Mucosa of descending colon (tissue), 3 donors: ENCODE measurements around the gene PLD5. TPM values are rescaled to one million over a fixed set of nuclear protein-coding genes. Genes with fewer than 3 reads are reported as not detected.
"Not testable (repeated sequence)": the region's sequence is repeated elsewhere in the genome, so short reads cannot be mapped to it uniquely, and the experiment has no call there.

ENCODE experiments used
- ATAC-seq: fragments of 200-7000 bp; cut with Tn5 transposase; one replicate; pipeline ENCODE4 v1.9.1; 2020; ENCODE audit warnings: mild to moderate bottlenecking, moderate library complexity
- DNase-seq, 3 donors: peaks; one replicate each; pipeline ENCODE4 v3.0.0-alpha.2; 2020
- H3K36me3 ChIP-seq: fragments of 200-600 bp; one replicate; pipeline ENCODE4 v1.8.0; 2021; ENCODE audit warnings: low read depth, mild to moderate bottlenecking
- H3K4me1 ChIP-seq: fragments of 200-600 bp; one replicate; pipeline ENCODE4 v1.8.0; 2021; ENCODE audit warnings: low read depth, mild to moderate bottlenecking
- H3K4me3 ChIP-seq: fragments of 200-600 bp; one replicate; pipeline ENCODE4 v1.8.0; 2021; ENCODE audit warnings: mild to moderate bottlenecking
- H3K9me3 ChIP-seq: fragments of 200-600 bp; one replicate; pipeline ENCODE4 v1.8.0; 2021; ENCODE audit warnings: mild to moderate bottlenecking
- CTCF ChIP-seq: fragments of 200-600 bp; IDR thresholded peaks from one replicate; pipeline ENCODE4 v1.8.0; 2022; ENCODE audit warnings: antibody characterized with exemption, mild to moderate bottlenecking
- intact Hi-C, 2 donors: fragments of 100-400 bp; cut with DNase I in 1 of 2; cut with micrococcal nuclease in 1 of 2; formaldehyde crosslinking; loops; one replicate each; pipeline versions ENCODE4 v1.11.0 to v1.11.1; 2022; cut with DNase I, micrococcal nuclease
- total RNA-seq, 3 donors: library from RNA; stranded (reverse); fragmentation: NEBNext Ultra II Directional in 2 of 3; extraction: Animal tissue kit (Norgen Biotek cat#: 25700) in 2 of 3; gene quantifications; one replicate each; pipeline versions ENCODE4 v1.2.1 to v1.2.4, GENCODE V29; 2021 to 2023
- donor health status: DM: no; HTN: no; CAD: no; lungs with moderate emphysema.
- donor health status: DM: no; HTN: no; CAD: no.
- donor health status: DM: no; HTN: yes; CAD: no.

Gene PLD5
- total RNA-seq, 3 donors from 2014 or later = 0.54 TPM; not detected in 2

GRCh38 chr1:242349636-242350035 lies 174.9 kb downstream of the PLD5 start:
- no peak for ATAC-seq
- intact Hi-C loops = no loop called here

GRCh38 chr1:242330865-242331264 lies 193.6 kb downstream of the PLD5 start:
- H3K4me1 ChIP-seq, intact Hi-C loops, H3K4me3 ChIP-seq, H3K9me3 ChIP-seq, H3K36me3 ChIP-seq, DNase-seq, ATAC-seq: not testable (repeated sequence)

More at GRCh38 chr1:242349636-242350035, 174.9 kb downstream of the PLD5 start:
- Histone ChIP-seq H3K9me3 (peaks cover 10% of the 10 kb centered on the region), H3K4me1 (no peaks in the 10 kb centered on the region), H3K4me3 (no peak overlapping the region), H3K36me3 (no peaks in the 10 kb centered on the region)
- no peak for TF ChIP-seq CTCF
- no peak for DNase-seq

- not testable (repeated sequence) for DNase-seq, ATAC-seq
Measured at GRCh38 chr1:242327381-242327780, 197.1 kb downstream of the PLD5 start.

GRCh38 chr1:242321981-242322380 lies 202.5 kb downstream of the PLD5 start:
- H3K4me1 ChIP-seq, H3K36me3 ChIP-seq, intact Hi-C loops, H3K4me3 ChIP-seq, ATAC-seq, DNase-seq: not testable (repeated sequence)
- H3K9me3 ChIP-seq = peaks cover 12% of the 10 kb centered on the region

More at GRCh38 chr1:242327381-242327780, 197.1 kb downstream of the PLD5 start:
- H3K4me1 ChIP-seq, H3K4me3 ChIP-seq, H3K36me3 ChIP-seq, intact Hi-C loops: not testable (repeated sequence)
- H3K9me3 ChIP-seq = peaks cover 11% of the 10 kb centered on the region

- H3K36me3 ChIP-seq = no peaks in the 10 kb centered on the region
- no peak overlapping the region for H3K4me3 ChIP-seq
- intact Hi-C loops = no loop called here
- ATAC-seq (no peak), DNase-seq (no peak)
- TF ChIP-seq CTCF = no peak
- H3K9me3 ChIP-seq = peaks cover 8% of the 10 kb centered on the region
- no peaks in the 10 kb centered on the region for H3K4me1 ChIP-seq
Measured at GRCh38 chr1:242318140-242318539, 206.4 kb downstream of the PLD5 start.

- H3K9me3 ChIP-seq, H3K4me1 ChIP-seq, DNase-seq, intact Hi-C loops, H3K4me3 ChIP-seq, H3K36me3 ChIP-seq, ATAC-seq: not testable (repeated sequence)
Measured at GRCh38 chr1:242314865-242315264, 209.6 kb downstream of the PLD5 start.

GRCh38 chr1:242314085-242314649 lies 210.3 kb downstream of the PLD5 start:
- DNase-seq, H3K4me3 ChIP-seq, intact Hi-C loops, H3K36me3 ChIP-seq, H3K9me3 ChIP-seq, ATAC-seq, H3K4me1 ChIP-seq: not testable (repeated sequence)

GRCh38 chr1:242308681-242309080 lies 215.8 kb downstream of the PLD5 start:
- H3K9me3 ChIP-seq, ATAC-seq, H3K4me1 ChIP-seq, H3K36me3 ChIP-seq, intact Hi-C loops, DNase-seq, H3K4me3 ChIP-seq: not testable (repeated sequence)

GRCh38 chr1:242293781-242294180 lies 230.7 kb downstream of the PLD5 start:
- ATAC-seq, H3K4me1 ChIP-seq, DNase-seq, H3K36me3 ChIP-seq, intact Hi-C loops, H3K4me3 ChIP-seq, H3K9me3 ChIP-seq: not testable (repeated sequence)

GRCh38 chr1:242288067-242288466 lies 236.4 kb downstream of the PLD5 start:
- H3K36me3 ChIP-seq, ATAC-seq, DNase-seq, H3K4me3 ChIP-seq, intact Hi-C loops, H3K9me3 ChIP-seq, H3K4me1 ChIP-seq: not testable (repeated sequence)

- peaks cover 15% of the 10 kb centered on the region for H3K9me3 ChIP-seq
- H3K4me3 ChIP-seq, ATAC-seq, DNase-seq, H3K4me1 ChIP-seq, H3K36me3 ChIP-seq, intact Hi-C loops: not testable (repeated sequence)
Measured at GRCh38 chr1:242282758-242283485, 241.6 kb downstream of the PLD5 start.

- H3K9me3 ChIP-seq, ATAC-seq, intact Hi-C loops, H3K36me3 ChIP-seq, DNase-seq, H3K4me1 ChIP-seq, H3K4me3 ChIP-seq: not testable (repeated sequence)
Measured at GRCh38 chr1:242278406-242278805, 246.1 kb downstream of the PLD5 start.
